Measurements from ENCODE around the gene MINK1.
"Not testable (repeated sequence)": the region's sequence is repeated elsewhere in the genome, so short reads cannot be mapped to it uniquely, and the experiment has no call there.

The MINK1 gene

DNA sequence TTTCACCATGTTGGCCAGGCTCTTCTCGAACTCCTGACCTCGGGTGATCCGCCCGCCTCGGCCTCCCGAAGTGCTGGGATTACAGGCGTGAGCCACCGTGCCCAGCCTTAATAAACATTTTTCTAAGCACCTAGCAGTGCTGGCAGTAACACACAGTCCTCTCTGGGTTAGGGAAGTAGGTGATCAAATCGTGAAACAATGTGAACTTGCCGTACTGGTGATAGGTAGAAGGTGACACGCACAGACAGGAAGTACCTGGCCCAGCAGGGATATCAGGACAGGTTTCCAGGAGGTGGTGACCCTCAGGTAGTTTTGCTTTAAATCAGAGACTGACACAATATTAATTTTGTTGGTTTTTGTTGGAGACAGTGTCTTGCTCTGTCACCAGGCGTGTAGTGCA is 21.7 kb upstream of the MINK1 start:
- no peak for DNase-seq (ENCODE audit: low read depth, low spot score)

DNA sequence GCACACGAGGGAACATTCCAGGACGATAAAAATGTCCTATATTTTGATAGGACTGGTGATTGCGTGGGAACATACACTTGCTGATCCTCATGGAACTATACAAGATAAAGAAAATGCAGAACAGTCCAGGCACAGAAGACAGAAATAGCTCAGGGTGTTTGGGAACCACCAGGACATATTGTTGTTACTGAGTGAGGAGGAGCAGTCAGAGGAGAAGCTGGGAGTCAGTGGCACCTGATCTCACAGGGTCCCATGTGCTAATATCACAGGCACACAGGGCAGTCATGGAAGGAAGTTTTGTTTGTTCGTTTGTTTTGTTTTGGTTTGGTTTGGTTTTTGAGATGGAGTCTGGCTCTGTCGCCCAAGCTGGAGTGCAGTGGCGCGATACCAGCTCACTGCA is 20.4 kb upstream of the MINK1 start:
- no peak for DNase-seq (ENCODE audit: low read depth, low spot score)

DNA sequence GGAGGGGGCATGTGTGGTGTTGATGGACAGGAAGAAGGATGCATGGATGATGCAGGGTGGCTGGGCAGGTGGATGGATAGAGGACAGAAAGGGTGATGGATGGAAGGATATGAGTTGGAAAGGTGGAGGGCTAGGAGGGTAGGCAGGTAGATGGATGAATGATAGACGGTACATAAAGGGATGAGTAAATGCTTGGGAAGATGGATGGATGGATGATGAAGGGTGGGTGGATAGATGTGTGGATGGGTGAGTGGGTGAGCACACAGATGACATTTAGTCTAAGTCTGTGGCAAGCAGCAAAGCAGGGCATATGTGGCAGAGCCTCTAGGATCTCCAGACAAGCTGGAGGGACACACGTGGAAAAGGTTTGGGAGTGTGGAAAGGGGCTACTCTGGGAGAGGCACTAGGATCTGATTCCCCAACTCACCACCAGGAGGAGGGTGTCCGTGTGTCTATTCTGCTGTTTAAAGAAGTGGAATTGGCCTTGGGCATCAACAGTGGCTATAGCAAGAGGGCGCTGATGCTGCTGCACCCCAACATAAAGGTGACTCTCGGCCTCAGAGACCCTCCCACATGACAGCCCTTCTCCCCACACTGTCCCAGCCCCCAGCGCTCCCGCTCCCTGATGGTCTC is 18.0 kb upstream of the MINK1 start:
- DNase-seq (ENCODE audit: low read depth, low spot score), result no peak

DNA sequence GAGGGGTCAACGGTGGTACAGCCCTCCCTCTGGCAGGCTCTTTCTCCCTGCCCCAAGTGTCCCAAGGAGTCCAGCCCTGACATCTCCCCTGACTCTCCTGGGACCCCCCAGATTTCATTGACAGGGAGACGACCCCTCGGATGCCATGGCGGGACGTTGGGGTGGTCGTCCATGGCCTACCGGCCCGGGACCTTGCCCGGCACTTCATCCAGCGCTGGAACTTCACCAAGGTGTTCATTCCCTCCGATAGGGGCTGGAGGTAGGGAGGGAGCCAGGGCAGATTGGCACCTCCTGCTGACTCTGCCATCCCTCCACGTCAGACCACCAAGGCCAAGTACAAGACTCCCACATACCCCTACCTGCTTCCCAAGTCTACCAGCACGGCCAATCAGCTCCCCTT is 16.3 kb upstream of the MINK1 start:
- DNase-seq (ENCODE audit: low read depth, low spot score), result no peak

DNA sequence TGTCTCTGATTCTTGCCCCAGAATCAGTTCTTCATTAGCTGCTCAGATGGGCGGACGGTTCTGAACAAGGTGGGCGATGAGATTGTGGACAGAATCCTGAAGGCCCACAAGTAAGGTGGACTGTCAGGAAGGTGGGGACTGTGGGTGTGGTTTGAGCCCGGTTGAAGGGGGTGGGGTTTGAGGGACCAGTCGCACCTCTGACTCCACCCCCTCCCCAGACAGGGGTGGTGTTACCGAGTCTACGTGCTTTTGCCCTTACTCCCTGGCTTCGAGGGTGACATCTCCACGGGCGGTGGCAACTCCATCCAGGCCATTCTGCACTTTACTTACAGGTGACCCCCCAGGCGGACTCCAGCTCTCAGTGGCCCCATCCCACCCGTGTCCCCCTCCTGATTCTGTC is 14.9 kb upstream of the MINK1 start:
- DNase-seq (ENCODE audit: low read depth, low spot score), result no peak

DNA sequence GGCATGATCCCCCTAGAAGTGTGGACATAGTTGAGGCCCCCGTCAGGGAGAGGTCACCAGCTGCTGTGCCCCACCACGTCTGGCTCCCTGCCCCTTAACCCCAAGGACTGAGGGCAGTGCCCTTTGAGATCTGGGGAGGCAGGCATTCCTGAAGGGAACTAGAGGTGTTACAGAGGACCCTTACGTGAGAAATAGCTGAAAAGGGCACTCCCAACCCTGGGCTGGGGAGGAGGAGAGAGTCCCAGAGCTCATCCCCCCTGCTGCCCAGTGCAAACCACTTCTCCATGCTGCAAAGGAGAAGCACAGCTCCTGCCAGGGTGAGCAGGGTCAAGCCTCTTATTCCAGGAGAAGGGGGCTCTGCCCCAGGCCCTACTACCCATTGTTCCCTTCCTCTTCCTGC is 10.3 kb upstream of the MINK1 start:
- DNase-seq (ENCODE audit: low read depth, low spot score), result no peak

DNA sequence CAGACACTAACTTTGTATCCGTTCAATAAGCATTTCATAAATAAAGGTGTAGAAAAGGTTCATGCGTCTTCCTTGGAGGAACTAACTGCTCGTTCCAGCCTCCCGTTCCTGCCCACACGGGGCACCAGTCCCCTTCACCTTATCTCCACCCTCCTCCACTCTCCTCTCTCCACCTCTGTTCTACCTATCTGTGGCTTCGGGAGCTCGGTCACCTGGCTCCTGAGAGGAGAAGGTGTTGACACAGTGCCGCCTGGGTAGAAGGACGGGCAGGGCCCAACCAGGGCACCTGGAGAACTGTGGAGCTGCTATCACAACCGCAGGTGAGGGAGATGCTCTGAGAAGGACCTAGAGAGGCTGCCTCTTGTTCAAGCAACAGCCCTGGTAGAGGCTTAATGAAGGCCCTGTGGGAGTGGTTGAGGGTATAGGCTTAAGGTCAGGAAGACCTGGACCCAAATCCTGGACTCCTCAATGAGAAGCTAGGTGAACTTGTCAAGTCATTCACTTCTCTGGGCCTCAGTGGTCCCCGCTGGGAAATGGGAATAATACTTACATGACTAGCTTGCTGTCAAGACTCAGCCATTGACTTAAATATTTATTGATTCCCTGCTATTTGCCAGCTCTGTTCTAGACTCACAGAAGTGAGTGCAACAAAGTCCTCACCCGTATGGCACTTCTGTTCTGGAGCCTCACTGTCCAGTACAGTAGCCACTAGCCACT is 9.6 kb upstream of the MINK1 start:
- no peak for DNase-seq (ENCODE audit: low read depth, low spot score)

DNA sequence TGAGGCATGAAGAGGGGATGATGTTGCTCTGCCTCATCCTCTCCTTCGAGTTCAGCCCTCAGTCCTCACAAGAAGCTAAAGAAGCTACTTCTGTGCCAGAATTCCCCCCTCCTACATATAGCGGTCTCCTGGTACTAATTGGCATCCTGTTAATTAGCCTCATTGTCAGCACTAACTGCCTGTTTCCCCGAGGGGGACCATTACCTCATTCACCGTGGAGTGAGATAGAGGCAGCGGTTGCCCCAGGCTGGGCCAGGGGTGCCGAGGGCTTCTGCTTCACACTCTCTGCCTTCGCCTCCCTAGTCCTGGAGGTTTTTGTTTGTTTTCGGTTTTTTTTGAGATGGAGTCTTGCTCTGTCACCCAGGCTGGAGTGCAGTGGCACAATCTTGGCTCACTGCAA is 5.7 kb upstream of the MINK1 start:
- no peak for DNase-seq (ENCODE audit: low read depth, low spot score)

DNA sequence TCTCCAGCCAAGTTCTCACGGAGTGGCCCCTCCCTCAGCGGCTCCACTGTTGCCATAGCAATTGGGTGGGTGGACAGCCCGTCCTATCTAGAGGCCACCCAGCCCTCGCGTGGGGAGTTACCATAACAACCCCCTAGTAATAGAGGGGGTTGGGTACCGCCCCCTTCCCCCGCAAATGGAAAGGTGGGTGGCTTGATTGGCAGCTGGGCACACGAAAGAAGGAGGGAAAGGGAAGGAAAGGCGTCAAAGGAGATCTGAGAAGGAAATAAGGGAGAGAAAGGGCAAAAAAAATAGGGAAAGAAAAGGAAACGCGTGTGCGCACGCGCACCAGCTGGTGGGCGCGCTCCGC is 337 bp upstream of the MINK1 start:
- not testable (repeated sequence) for DNase-seq (ENCODE audit: low read depth, low spot score)

DNA sequence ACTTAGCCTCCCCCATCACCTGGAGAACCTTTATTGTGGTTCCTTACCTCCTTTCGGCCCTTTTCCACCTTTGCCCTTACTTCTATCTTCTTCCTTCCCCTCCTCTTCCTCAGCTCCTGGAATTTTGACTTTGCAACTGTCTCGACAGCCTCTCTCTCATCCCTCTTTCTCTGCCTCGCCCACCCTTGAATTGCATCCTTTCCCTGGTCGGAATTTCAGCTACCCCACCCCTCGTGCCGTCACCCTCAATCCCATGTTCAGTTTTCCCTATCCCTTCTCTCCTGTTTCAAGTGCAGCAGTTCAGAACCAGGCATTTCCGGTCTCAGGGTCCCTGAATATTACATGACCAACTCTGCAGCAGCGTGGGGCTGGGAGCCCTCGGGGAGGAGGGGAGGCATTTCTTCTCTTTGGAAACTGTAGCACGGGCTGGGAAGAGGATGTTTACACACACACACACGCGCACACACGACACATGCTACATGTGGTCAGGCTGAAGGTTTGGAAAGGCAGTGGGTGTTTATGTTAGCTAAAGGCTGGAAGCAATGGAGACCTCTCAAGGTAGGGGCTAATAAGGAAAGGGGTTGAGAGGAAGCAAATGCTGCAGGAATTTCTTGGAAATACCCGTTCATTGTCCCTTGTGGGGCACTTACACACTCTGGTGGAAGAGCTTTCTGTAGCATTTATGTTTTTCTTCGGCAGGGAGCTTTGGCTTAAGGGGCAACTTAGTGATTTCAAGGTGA is 971 bp downstream of the MINK1 start:
- no peak for DNase-seq (ENCODE audit: low read depth, low spot score)

DNA sequence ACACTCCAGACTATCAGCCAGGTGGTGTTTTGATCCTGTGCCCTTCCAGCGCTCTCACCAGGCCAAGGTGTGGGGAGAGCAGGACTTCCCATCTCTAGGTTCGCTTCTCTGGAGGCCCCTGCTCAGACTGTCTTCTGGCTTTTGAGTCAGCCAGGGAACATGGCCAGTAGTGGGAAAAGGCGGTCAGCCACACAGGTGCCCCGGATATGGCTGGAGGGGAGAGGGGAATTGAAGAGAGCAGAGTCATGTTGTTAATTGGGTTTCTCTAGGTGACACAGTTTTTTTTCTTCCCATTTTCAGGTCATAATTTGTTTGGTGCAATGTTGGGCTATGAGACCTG is 1.5 kb downstream of the MINK1 start:
- DNase-seq (ENCODE audit: low read depth, low spot score), result no peak

DNA sequence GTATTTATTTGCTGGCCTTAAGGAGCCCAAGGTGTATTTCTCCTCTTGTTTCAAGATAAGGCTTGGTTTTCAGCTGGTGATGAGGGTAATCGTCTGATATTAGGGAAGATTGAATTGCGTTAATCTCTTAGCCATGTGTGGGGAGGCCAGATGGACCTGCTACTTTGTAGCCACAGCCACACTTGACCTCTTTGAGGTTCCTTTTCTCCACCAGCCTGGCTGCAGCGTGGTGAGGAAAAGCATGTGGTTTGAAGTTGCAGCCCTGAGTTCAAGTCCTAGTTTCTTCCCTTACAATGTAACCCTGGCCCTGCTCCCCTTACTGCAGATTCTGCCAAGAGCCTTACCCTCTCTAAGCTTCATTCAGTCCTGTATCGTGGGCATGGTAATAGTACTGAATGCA is 3.1 kb downstream of the MINK1 start:
- no peak for DNase-seq (ENCODE audit: low read depth, low spot score)

DNA sequence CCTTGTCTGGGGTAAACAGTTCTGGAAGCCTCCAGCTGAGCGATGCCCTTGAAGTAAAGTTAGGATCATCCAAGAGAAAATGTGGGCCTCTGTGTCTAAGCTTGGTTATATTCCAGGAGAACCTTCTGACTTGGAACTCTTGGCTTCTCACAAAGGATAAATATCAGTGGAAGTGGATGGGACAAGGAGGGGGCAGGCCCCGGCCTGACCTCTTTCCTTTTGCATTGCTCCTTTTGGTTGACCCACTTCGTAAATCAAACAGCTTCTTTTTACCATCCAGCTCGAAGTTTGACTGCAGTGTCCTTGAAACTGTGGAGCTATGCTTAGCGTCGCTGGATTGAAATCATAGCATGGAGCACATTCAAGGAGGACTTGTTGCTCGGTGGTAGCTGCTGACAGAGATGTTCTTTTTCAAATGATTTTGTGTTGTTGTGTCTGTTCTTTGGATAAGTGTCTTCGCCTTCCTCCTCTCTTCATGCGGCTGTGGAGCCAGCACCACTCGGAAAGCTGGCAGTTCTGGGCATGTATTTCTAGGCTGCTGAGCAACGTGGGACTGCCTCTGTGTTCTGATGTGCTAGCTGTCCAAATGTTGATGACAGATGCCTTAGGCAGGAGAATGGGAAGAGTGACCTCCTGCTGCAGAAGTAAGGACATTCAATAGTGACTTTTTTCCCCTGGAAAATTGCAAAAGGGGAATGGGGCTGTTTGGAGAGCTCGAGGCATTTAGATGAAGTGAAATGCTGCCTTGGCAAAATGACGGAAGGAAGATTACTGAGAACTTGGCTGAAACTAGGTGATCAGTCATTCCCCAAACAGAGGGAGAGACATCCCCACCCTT is 4.5 kb downstream of the MINK1 start:
- no peak for DNase-seq (ENCODE audit: low read depth, low spot score)

DNA sequence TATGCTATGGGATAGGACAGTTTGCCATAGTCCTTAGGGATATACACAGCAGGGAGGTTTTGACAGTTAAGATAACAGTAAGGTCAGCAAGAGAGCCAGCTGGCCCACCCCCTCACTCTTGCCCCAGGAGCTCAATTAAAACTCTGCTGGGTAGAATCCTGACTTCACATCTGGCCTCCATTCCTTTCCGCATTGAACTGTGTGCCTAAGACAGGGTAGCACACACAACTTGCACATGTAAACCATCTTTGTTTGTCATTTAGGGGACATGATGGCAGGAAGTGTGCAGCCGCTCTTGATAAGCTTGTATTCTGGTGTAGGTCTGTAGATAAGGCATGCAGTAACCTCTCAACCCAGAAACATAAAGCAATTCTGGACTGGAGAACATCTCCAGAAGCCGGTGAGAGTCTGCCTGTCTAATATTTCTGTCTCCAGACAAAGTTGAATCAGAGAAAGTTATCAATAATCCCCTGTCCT is 5.2 kb downstream of the MINK1 start:
- DNase-seq (ENCODE audit: low read depth, low spot score), result no peak

DNA sequence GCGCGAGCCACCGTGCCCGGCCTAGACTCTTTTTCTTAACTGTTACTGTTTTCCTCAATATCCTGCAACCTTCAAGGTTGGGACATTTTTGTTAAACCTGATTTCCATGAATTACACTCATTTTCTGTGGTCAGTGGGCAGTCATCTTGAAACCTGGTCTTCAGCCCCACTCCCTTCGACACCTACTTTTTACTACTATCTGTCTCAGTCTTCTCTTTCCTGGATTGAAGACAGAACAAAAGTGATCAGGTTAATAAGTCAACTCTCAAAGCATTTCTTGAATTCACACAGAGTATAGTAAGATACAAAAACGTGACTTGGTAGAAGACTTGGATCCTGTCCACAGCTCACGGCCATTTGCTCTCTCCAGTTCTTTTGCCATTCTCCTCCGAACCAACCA is 6.1 kb downstream of the MINK1 start:
- DNase-seq (ENCODE audit: low read depth, low spot score), result no peak

DNA sequence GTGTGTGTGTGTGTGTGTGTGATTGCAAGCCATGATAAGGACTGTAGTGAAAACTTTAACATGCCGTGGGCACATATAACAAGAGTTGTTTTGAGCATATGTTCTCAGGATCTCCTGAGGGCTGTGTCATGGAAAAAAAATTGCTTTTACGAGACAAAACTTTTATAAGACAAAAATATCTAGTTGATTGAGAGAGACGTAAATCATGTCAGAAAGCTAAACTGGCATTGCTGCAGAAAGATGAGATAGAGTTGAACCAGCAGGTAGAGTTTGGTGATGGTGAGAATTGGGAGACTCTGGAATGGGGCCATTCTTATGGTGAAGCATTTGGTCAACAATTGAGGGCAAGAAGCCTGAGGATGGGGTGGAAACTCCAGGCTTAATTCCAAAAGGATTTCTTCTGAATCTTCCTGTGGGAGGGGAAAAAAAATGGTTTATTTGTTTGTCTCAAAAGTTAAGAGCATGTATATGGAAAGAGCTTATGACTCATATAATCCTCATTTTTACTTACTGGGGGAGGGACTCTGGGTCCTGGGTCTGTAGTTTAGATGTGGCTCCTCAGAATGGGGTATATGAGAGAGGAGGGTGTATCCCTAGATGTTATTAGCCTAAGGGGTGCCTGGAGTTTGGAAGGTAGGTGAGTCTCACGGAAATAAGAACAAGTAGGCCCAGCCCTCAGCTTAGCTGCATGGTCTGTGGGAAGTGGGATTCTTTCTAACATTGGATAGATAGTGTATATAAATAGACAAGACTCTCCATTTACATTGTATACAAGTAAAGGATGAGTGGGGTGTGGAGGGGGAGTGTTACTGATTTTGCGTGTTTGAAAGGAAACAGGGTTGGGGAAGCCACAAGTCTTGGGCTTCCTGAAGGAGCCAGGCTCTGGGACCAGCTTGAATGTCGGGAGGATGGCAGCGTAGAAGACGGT is 7.1 kb downstream of the MINK1 start:
- DNase-seq (ENCODE audit: low read depth, low spot score), result no peak

DNA sequence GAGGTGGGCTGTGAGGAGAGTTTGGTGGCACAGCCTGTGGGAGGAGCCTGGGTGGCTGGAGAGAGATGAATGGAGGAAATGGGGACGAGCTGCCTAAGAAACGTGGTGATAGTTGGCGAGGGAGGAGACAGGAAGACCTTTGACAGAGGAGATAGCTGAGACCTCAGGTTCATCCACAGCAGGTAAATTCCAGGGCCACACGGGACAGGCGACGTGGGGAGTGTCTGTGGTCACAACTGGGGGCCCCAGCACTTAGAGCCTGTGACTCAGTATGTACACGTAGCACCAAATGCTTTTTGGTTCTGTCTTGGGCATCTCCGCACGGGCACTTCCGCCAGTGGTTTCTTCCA is 7.7 kb downstream of the MINK1 start:
- no peak for DNase-seq (ENCODE audit: low read depth, low spot score)

DNA sequence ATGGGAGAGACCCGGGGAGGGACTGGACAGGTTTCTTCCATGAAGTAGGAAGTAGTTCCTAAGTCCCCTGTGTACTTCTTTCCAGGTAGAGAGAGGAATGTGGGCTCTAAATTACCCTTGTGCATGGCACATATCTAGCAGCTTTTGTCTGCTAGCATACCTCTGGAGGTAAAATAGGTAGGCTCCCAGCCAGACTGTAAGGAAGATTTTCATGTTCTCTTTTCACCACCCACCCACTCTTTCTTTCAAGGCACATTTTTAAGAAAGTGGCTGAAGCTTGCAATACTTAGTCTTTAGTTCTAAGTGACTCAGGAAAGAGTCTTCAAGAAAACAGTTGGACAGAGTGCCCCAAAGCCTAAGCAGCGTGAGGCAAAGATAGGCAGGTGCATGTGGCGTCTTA is 9.2 kb downstream of the MINK1 start:
- DNase-seq (ENCODE audit: low read depth, low spot score), result no peak

DNA sequence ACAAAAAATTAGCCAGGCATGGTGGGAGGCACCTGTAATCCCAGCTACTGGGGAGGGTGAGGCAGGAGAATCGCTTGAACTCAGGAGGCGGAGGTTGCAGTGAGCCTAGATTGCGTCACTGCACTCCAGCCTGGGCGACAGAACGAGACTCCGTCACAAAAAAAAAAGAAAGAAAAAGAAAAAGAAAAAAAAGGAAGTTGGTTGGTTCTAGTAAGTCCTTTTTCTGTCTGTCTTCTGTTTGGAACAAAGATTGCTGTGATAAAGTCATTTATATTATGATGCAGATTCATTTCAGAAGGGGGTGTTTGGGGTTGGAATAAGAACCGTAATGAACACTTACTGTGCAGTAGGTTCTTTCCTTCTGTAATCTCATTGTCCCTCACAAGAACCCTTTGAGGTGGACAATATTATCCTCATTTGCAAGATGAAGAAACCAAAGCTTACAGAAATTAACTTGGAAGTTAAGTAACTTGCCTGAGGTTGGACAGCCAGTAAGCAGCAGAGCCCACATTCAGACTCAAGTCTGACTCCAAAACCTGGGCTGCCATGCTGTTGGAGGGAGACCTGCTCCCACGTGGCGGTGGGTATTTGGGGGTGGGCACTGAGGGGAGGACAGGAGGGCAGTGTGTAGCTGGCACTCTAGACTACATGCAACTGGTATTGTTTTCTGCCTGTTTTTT is 10.3 kb downstream of the MINK1 start:
- no peak for DNase-seq (ENCODE audit: low read depth, low spot score)

DNA sequence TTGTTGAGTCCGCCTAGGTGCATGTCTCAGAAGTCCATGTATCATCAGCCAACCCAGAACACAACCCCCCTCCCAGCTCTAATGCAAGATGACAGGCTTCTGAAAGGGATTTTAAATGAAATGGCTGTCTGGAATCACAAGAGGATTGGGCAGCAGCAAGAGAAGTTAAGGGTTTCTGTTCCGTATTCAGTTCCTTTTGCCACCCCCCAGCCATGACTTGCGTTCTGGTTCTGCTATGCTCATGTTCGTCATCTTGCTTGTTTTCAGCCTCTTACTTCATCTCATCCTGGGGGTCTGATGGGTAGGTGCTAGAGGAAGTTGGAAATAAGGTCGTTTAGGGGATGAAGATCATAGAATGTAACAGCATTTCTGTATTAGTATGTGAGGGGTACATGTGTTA is 12.0 kb downstream of the MINK1 start:
- no peak for DNase-seq (ENCODE audit: low read depth, low spot score)

Data from activated naive CD8-positive, alpha-beta T cell treated with anti-CD3 and anti-CD28 coated beads, Interleukin-2, amount 50 U/mL, for 16 hours (primary cell).